Neutrophil (primary cell): ENCODE results near the gene EIF4A3.

Source experiments
- H3K27ac ChIP-seq: fragments of 200-600 bp; sonication (generic); 2 replicates; pipeline ENCODE4 v1.5.1; 2016; ENCODE audit warnings: mild to moderate bottlenecking, moderate library complexity
- H3K27me3 ChIP-seq: fragments of 200-600 bp; sonication (generic); 2 replicates; pipeline ENCODE4 v1.6.0; 2016; ENCODE audit warnings: mild to moderate bottlenecking
- H3K36me3 ChIP-seq: fragments of 200-600 bp; sonication (generic); 2 replicates; pipeline ENCODE4 v1.5.1; 2017
- H3K4me1 ChIP-seq, 2 experiments: fragments of 200-600 bp in 1 of 2; sonication (generic) in 1 of 2; 1 replicate in 1 of 2; 2 replicates in 1 of 2; pipeline versions ENCODE4 v1.5.1 to v1.6.1; 2013 to 2016; ENCODE audit warnings: low read depth in 1 of 2, low read length in 1 of 2, mild to moderate bottlenecking in 1 of 2, moderate library complexity in 1 of 2; ENCODE audit not compliant: control insufficient read depth in 1 of 2, insufficient read depth in 1 of 2
- H3K4me3 ChIP-seq, 2 experiments: fragments of 200-600 bp in 1 of 2; sonication (generic) in 1 of 2; 1 replicate in 1 of 2; 2 replicates in 1 of 2; pipeline ENCODE4 v1.5.1; 2013 to 2016; ENCODE audit warnings: low read depth in 1 of 2, low read length in 1 of 2, mild to moderate bottlenecking in 1 of 2, moderate library complexity in 1 of 2
- H3K9me3 ChIP-seq: fragments of 200-600 bp; sonication (generic); 2 replicates; pipeline ENCODE4 v1.5.1; 2016
- CTCF ChIP-seq: fragments of 200-600 bp; sonication (generic); IDR thresholded peaks from 2 replicates; pipeline ENCODE4 v1.5.1; 2016; ENCODE audit warnings: antibody characterized with exemption

Gene EIF4A3

DNA sequence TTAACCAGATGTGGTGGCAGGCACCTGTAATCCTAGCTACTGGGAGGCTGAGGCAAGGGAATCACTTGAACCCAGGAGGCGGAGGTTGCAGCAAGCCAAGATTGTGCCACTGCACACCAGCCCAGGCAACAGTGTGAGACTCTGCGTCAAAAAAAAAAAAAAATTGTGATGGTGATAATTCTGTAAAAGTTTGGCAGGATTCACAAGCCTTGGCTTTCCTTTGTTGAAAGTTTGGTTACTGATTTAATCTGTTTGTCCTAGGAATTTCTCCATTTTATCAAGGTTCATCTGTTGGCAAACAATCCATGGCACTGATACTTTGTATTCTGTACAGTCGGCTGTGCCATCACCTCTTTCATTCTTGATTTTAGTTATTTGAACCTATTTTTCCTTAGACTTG is 15.9 kb downstream of the EIF4A3 start:
- Histone ChIP-seq H3K9me3 (no peaks in the 10 kb centered on the region), H3K27ac (no peak overlapping the region), H3K4me1 (no peaks in the 10 kb centered on the region), H3K27me3 (peaks cover 46% of the 10 kb centered on the region), H3K36me3 (peaks cover 39% of the 10 kb centered on the region), H3K4me3 (no peak overlapping the region)
- TF ChIP-seq CTCF, result no peak

GRCh38 chr17:80129006-80129565 is 17.8 kb downstream of the EIF4A3 start:
- Histone ChIP-seq H3K36me3 (peaks cover 20% of the 10 kb centered on the region), H3K27ac (no peak overlapping the region), H3K9me3 (no peaks in the 10 kb centered on the region), H3K4me1 (no peaks in the 10 kb centered on the region), H3K4me3 (no peak overlapping the region), H3K27me3 (peaks cover 62% of the 10 kb centered on the region)
- TF ChIP-seq CTCF, result no peak

GRCh38 chr17:80126449-80126715 is 20.5 kb downstream of the EIF4A3 start:
- H3K36me3 ChIP-seq, result no peaks in the 10 kb centered on the region
- H3K9me3 ChIP-seq, result no peaks in the 10 kb centered on the region
- TF ChIP-seq CTCF, result no peak
- H3K4me3 ChIP-seq, result no peak overlapping the region
- no peak overlapping the region for H3K27ac ChIP-seq
- no peaks in the 10 kb centered on the region for H3K4me1 ChIP-seq
- peaks cover 62% of the 10 kb centered on the region for H3K27me3 ChIP-seq

DNA sequence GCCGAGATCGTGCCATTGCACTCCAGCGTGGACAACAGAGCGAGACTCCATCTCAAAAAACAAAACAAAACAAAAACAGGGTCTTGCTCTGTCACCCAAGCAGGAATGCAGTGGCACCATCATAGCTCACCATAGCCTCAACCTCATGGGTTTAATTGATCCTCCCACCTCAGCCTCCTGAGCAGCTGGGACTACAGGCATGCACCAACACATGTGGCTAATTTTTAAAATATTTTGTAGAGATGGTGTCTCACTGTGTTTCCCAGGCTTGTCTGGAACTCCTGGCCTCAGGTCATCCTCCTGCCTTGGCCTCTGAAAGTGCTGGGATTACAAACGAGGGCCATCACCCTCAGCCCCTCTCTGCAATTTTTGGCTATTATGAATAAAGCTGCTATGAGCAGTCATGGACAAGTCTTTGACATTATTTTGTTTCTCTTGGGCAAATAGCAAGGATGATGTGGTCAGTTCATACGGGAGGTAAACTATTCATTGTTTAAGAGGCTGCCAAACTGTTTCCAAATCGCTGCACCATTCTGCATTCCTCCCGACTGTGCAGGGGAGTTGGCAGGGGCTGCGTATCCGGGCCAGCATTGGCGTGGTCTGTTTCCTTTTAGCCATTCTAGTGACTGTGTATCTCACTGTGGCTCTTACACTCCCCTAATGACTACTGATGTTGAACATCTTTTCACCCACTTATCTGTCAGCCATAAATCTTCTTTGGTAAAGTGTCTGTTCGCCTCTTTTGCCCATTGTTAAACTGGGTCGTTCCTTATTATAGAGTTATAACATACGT is 21.1 kb downstream of the EIF4A3 start:
- H3K9me3 ChIP-seq, result no peaks in the 10 kb centered on the region
- no peak overlapping the region for H3K27ac ChIP-seq
- no peak for TF ChIP-seq CTCF
- no peaks in the 10 kb centered on the region for H3K4me1 ChIP-seq
- peaks cover 62% of the 10 kb centered on the region for H3K27me3 ChIP-seq
- H3K36me3 ChIP-seq, result no peaks in the 10 kb centered on the region
- no peak overlapping the region for H3K4me3 ChIP-seq

DNA sequence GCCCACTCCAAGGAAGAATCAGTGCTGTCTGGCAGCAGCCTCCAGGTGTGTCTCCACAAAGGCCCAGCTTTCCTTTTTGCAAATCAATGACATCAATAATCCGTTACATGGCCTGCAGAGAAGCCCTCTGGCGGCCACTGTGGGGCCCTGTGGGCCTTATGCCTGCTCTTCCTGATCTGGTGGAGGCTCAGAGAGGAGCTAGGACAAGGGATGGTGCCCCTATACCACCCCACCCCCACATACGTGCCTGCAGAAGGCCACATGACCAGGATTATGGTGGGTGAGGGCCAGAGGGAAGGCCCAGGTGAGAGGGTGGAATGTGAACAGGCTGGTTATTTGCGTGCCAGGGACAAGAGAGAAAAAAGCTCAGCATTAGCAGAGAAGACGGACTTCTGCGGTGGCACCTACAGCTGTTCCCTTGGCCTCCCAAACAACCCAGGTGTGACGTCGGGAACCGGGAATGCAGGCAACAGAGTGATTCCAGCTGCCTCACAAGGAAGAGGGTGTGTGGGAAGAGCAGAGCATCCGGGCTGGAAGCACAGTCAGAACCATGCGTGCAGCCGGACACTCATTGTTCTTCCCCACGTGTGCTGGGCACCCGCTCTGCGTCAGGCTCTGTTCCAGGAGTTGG is 22.5 kb downstream of the EIF4A3 start:
- no peak overlapping the region for H3K4me3 ChIP-seq
- H3K4me1 ChIP-seq, result no peaks in the 10 kb centered on the region
- H3K27me3 ChIP-seq, result peaks cover 48% of the 10 kb centered on the region
- peaks cover under 1% of the 10 kb centered on the region for H3K36me3 ChIP-seq
- no peak for TF ChIP-seq CTCF
- no peak overlapping the region for H3K27ac ChIP-seq
- no peaks in the 10 kb centered on the region for H3K9me3 ChIP-seq
